K562 (cell line): ENCODE data around the gene TGFBR3L. TPM values are rescaled to one million over a fixed set of nuclear protein-coding genes. Genes with fewer than 3 reads are reported as not detected.

Experiments used
- ARNT ChIP-seq, 2 experiments: fragments of 450-650 bp; IDR thresholded peaks; 2 replicates each; pipeline ENCODE4 v1.6.1; 2016; ENCODE audit warnings: mild to moderate bottlenecking in 1 of 2
- ATF4 ChIP-seq: fragments of 450-650 bp; formaldehyde crosslinking; IDR thresholded peaks from 2 replicates; pipeline ENCODE4 v1.4.0; 2022; ENCODE audit warnings: mild to moderate bottlenecking, moderate library complexity
- CBX5 ChIP-seq: IDR thresholded peaks from 2 replicates; pipeline ENCODE4 v1.6.1; 2014; ENCODE audit warnings: low read depth, borderline replicate concordance
- FOXK1 ChIP-seq: sonication (generic); formaldehyde crosslinking; IDR thresholded peaks from 2 replicates; pipeline ENCODE4 v1.8.0; 2022; ENCODE audit warnings: missing genetic modification reagents, mild to moderate bottlenecking, borderline replicate concordance
- JUND ChIP-seq, 2 experiments: IDR thresholded peaks; 2 replicates in 1 of 2; 3 replicates in 1 of 2; pipeline ENCODE4 v1.6.1; 2011; ENCODE audit warnings: borderline replicate concordance in 2 of 2, low read depth in 2 of 2, low read length in 2 of 2, improper control_type of control experiment in 1 of 2, missing biosample characterization in 1 of 2, missing genetic modification characterization in 1 of 2, missing genetic modification reagents in 1 of 2
- MITF ChIP-seq: IDR thresholded peaks from 2 replicates; pipeline ENCODE4 v1.6.1; 2014; ENCODE audit warnings: antibody characterized with exemption
- NFIC ChIP-seq: fragments of 450-650 bp; IDR thresholded peaks from 2 replicates; pipeline ENCODE4 v1.6.1; 2017; ENCODE audit warnings: mild to moderate bottlenecking, inconsistent platforms
- POLR2A ChIP-seq: fragments of 450-650 bp; conservative IDR thresholded peaks from 2 replicates; pipeline ENCODE4 v1.6.1; 2016
- POLR2H ChIP-seq: IDR thresholded peaks from 2 replicates; pipeline ENCODE4 v1.6.1; 2016; ENCODE audit warnings: missing genetic modification characterization, low read depth, mild to moderate bottlenecking, control low read depth, missing compliant biosample characterization, moderate library complexity
- PRMT5 ChIP-seq: sonication (generic); formaldehyde crosslinking; IDR thresholded peaks from 2 replicates; pipeline ENCODE4 v1.5.0; 2020; ENCODE audit warnings: missing genetic modification reagents
- RAD21 ChIP-seq, 2 experiments: fragments of 250-450 bp in 1 of 2; fragments of 450-650 bp in 1 of 2; sonication (Bioruptor Pico) in 1 of 2; formaldehyde crosslinking in 1 of 2; IDR thresholded peaks in 1 of 2; conservative IDR thresholded peaks in 1 of 2; 2 replicates each; pipeline versions ENCODE4 v1.4.0 to v1.8.0; 2020 to 2022; ENCODE audit warnings: mild to moderate bottlenecking in 2 of 2, moderate library complexity in 1 of 2
- SREBF2 ChIP-seq: sonication (generic); formaldehyde crosslinking; IDR thresholded peaks from 2 replicates; pipeline ENCODE4 v1.4.0; 2020; ENCODE audit warnings: mild to moderate bottlenecking, missing genetic modification reagents
- TCF15 ChIP-seq: fragments of 250-450 bp; sonication (Bioruptor Pico); IDR thresholded peaks from 2 replicates; pipeline ENCODE4 v1.8.0; 2022; ENCODE audit warnings: moderate library complexity, mild to moderate bottlenecking, inconsistent platforms
- ZBTB40 ChIP-seq, 2 experiments: fragments of 450-650 bp in 1 of 2; sonication (generic) in 1 of 2; formaldehyde crosslinking in 1 of 2; IDR thresholded peaks; 2 replicates each; pipeline versions ENCODE4 v1.7.1 to v1.9.0; 2016 to 2022; ENCODE audit warnings: inconsistent platforms in 1 of 2, mild to moderate bottlenecking in 1 of 2, missing genetic modification reagents in 1 of 2
- polyA plus RNA-seq, 8 experiments: library from polyadenylated mRNA; depleted of rRNA in 4 of 8; stranded (reverse) in 5 of 8; unstranded in 3 of 8; fragments of >200 nt; fragmentation: Nextera tagmentation in 2 of 8; fragmentation: Illumina TruSeq in 1 of 8; extraction: Ambion mirVana in 2 of 8; extraction: Trizol in 1 of 8; gene quantifications; 2 replicates each; pipeline versions ENCODE4 v1.2.1 to v1.2.3, GENCODE V29; 2011 to 2014; ENCODE audit warnings: inconsistent platforms in 1 of 8, missing spikeins in 1 of 8
- total RNA-seq, 7 experiments: library from RNA; depleted of rRNA in 6 of 7; stranded (reverse); fragments of >200 nt in 6 of 7; fragmentation: Illumina TruSeq in 2 of 7; extraction: Trizol in 2 of 7; gene quantifications; 2 replicates each; pipeline versions ENCODE4 v1.2.1 to v1.2.3, GENCODE V29; 2011 to 2021; ENCODE audit warnings: low replicate concordance in 1 of 7

Gene TGFBR3L
- total and polyA plus RNA-seq, 9 of the 15 experiments (the other 6 are each of a cell fraction or from before 2014, with no cell fraction given) = not detected

GRCh38 chr19:7925171-7925851, 10.7 kb downstream of the TGFBR3L start (continued):
- TF ChIP-seq TCF15 (CRISPR knock-in tag) = no peak
- TF ChIP-seq RAD21 (CRISPR knock-in tag; conservative IDR thresholded peaks at IDR 0.05 in 1 of 2, IDR thresholded peaks at IDR 0.05 in 1 of 2) = peak; percentile 52 to 77
- no peak for TF ChIP-seq MITF
- no peak for TF ChIP-seq PRMT5 (CRISPR knock-in tag)
- TF ChIP-seq SREBF2 (CRISPR knock-in tag) = no peak
- TF ChIP-seq ARNT (IDR thresholded peaks at IDR 0.05) = no peak
- TF ChIP-seq ZBTB40 (IDR thresholded peaks at IDR 0.05) = no peak
- no peak for TF ChIP-seq ZBTB40 (CRISPR knock-in tag; IDR thresholded peaks at IDR 0.05)
- TF ChIP-seq CBX5 = no peak; the same call in 1 of the 2 replicates
- TF ChIP-seq FOXK1 (CRISPR knock-in tag) = no peak
- TF ChIP-seq POLR2H (tag) = no peak
- TF ChIP-seq POLR2A = no peak
- no peak for TF ChIP-seq ATF4 (CRISPR knock-in tag)
- TF ChIP-seq JUND (IDR thresholded peaks at IDR 0.05; ENCODE audit: borderline replicate concordance, low read depth, low read length) = 0 out of 2 replicates have a peak, but pooled peaks have one; percentile 3
- TF ChIP-seq JUND (tag; IDR thresholded peaks at IDR 0.05; ENCODE audit: borderline replicate concordance, low read depth, low read length) = no peak
- TF ChIP-seq NFIC = no peak
